Mesendoderm (in vitro differentiated cells): ENCODE measurements around the gene TFPI.
"Not testable (repeated sequence)": the region's sequence is repeated elsewhere in the genome, so short reads cannot be mapped to it uniquely, and the experiment has no call there.

Source experiments
- DNase-seq: peaks from one replicate; pipeline ENCODE4 v3.0.0; 2013
- H2AK5ac ChIP-seq: 2 replicates; pipeline ENCODE4 v1.6.1; 2013; ENCODE audit warnings: low read length, inconsistent platforms
- H2BK120ac ChIP-seq: 2 replicates; pipeline ENCODE4 v1.6.1; 2013; ENCODE audit warnings: low read depth, mild to moderate bottlenecking, low read length, moderate library complexity, mixed read lengths
- H2BK15ac ChIP-seq: replicated peaks from 2 replicates; pipeline ENCODE4 v1.6.1; 2013; ENCODE audit warnings: low read depth, mild to moderate bottlenecking, moderate library complexity
- H2BK5ac ChIP-seq: 2 replicates; pipeline ENCODE4 v1.6.1; 2013; ENCODE audit warnings: low read length, inconsistent platforms
- H3K18ac ChIP-seq: 2 replicates; pipeline ENCODE4 v1.6.1; 2013; ENCODE audit warnings: mild to moderate bottlenecking, low read length, mixed read lengths
- H3K23ac ChIP-seq: one replicate; pipeline ENCODE4 v1.6.1; 2013; ENCODE audit warnings: low read length
- H3K27ac ChIP-seq: 2 replicates; pipeline ENCODE4 v1.5.1; 2013; ENCODE audit warnings: low read depth, mild to moderate bottlenecking, inconsistent platforms, low read length, moderate library complexity
- H3K27me3 ChIP-seq: 2 replicates; pipeline ENCODE4 v1.6.1; 2013; ENCODE audit warnings: low read length, control low read depth, mild to moderate bottlenecking, inconsistent platforms; ENCODE audit not compliant: insufficient read depth, poor library complexity
- H3K36me3 ChIP-seq: 2 replicates; pipeline ENCODE4 v1.6.1; 2013; ENCODE audit warnings: low read length, inconsistent platforms; ENCODE audit not compliant: control insufficient read depth, insufficient read depth
- H3K4ac ChIP-seq: one replicate; pipeline ENCODE4 v1.6.1; 2013; ENCODE audit warnings: low read depth, mild to moderate bottlenecking, low read length, moderate library complexity
- H3K4me1 ChIP-seq: 2 replicates; pipeline ENCODE4 v1.6.1; 2013; ENCODE audit warnings: low read depth, low read length, inconsistent platforms; ENCODE audit not compliant: control insufficient read depth
- H3K4me2 ChIP-seq: 2 replicates; pipeline ENCODE4 v1.6.1; 2013; ENCODE audit warnings: low read length
- H3K4me3 ChIP-seq: 2 replicates; pipeline ENCODE4 v1.5.1; 2013; ENCODE audit warnings: mild to moderate bottlenecking, low read length
- H3K56ac ChIP-seq: one replicate; pipeline ENCODE4 v1.6.1; 2013; ENCODE audit warnings: low read length
- H3K79me1 ChIP-seq: 2 replicates; pipeline ENCODE4 v1.6.1; 2013; ENCODE audit warnings: low read length, inconsistent platforms
- H3K79me2 ChIP-seq: 2 replicates; pipeline ENCODE4 v1.6.1; 2013; ENCODE audit warnings: mild to moderate bottlenecking, low read length; ENCODE audit not compliant: control insufficient read depth, insufficient read depth
- H3K9ac ChIP-seq: 2 replicates; pipeline ENCODE4 v1.6.1; 2013; ENCODE audit warnings: low read length, inconsistent platforms
- H4K5ac ChIP-seq: one replicate; pipeline ENCODE4 v1.6.1; 2013; ENCODE audit warnings: low read length
- H4K8ac ChIP-seq: one replicate; pipeline ENCODE4 v1.6.1; 2013; ENCODE audit warnings: low read depth, mild to moderate bottlenecking, control low read depth, low read length, moderate library complexity
- WGBS: extraction: QIAGEN DNeasy Blood & Tissue Kit; methylation state at CpG from one replicate; pipeline ENCODE4 v1.1.7; 2013; ENCODE audit warnings: low lambda C conversion rate, missing lambda C conversion rate; ENCODE audit not compliant: insufficient coverage; ENCODE audit errors: extremely low coverage; 5-methylcytosine and 5-hydroxymethylcytosine counted together

TFPI gene

DNA sequence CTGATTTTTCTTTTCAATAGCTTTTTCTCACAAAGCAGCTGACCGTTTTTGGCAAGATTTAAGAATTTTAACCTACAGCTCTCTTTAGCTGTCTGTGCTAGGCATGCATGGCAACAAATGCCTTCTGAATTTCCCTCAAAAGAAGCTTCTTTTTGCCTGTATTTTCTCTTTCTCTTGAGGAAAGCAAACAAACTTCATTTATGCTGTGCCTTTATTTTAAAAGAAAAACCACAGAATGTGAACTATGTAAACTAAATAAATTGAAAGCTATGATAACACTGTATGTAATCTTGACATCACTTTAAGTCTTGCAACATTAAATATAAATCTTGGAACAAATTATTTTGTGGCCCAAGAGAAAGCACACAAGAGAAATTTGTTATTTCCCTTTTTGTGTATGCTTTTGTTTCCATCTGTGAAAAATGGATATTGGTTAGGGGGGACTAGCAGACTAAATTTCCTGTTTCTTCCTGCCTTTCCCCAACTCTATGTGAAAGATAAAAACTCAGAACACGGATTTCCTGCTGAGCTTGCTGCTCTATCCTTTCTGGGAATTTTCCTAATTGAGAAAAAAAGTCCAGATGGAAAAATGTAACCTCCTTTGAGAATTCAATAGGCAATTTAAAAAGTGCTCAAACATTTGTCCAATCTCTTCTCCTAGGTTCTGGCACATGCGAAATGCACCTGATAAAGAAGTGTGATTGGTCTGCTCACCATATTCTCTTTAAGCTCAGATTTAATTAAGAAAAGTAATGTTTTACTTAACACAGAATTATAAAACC is 20.9 kb upstream of the TFPI start:
- Histone ChIP-seq H2BK15ac (no peak overlapping the region), H3K4me3 (no peak overlapping the region), H3K4me2 (no peak overlapping the region), H4K8ac (peak overlapping the region; percentile 56), H3K4ac (no peak overlapping the region), H3K56ac (no peak overlapping the region), H2BK5ac (peak overlapping the region; percentile 36), H2AK5ac (no peak overlapping the region), H4K5ac (no peak overlapping the region), H3K4me1 (peaks cover 3% of the 10 kb centered on the region), H3K36me3 (no peaks in the 10 kb centered on the region), H3K79me2 (no peaks in the 10 kb centered on the region), H3K79me1 (no peaks in the 10 kb centered on the region), H2BK120ac (no peak overlapping the region), H3K23ac (no peak overlapping the region), H3K27ac (peak overlapping the region; percentile 68), H3K27me3 (no peaks in the 10 kb centered on the region), H3K18ac (peak overlapping the region; percentile 51), H3K9ac (no peak overlapping the region)
- DNase-seq = peak; percentile 40
- no CpG with 5 or more reads among the region's 3 CpGs for WGBS

DNA sequence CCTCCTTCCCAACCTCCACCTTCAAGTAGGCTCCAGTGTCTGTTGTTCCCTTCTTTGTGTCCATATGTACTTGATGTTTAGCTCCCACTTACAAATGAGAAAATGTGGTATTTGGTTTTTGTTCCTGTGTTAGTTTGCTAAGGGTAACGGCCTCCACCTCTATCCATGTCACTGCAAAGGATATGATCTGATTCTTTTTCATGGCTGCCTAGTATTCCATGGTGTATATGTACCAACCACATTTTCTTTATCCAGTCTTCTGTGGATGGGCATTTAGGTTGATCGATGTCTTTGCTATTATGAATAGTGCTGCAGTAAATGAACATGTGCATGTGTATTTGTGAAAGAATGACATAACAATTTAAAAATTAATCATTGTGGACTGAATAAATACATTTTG is 19.5 kb upstream of the TFPI start:
- Histone ChIP-seq H3K9ac (no peak overlapping the region), H2BK15ac (no peak overlapping the region)

DNA sequence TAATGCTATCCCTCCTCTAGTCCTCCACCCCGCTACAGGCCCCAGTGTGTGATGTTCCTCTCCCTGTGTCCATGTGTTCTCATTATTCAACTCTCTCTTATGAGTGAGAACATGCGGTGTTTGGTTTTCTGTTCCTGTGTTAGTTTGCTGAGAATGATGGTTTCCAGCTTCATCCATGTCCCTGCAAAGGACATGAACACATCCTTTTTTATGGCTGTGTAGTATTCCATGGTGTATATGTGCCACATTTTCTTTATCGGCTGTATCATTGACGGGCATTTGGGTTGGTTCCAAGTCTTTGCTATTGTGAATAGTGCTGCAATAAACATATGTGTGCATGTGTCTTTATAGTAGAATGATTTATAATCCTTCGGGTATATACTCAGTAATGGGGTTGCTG is 17.8 kb upstream of the TFPI start:
- not testable (repeated sequence) for H3K79me1 ChIP-seq, H3K56ac ChIP-seq, H3K9ac ChIP-seq, H2BK15ac ChIP-seq, H3K36me3 ChIP-seq, H3K79me2 ChIP-seq, H3K27me3 ChIP-seq, H3K4me1 ChIP-seq, H2BK120ac ChIP-seq, H3K4me2 ChIP-seq, H4K8ac ChIP-seq, H3K27ac ChIP-seq, DNase-seq, H3K4ac ChIP-seq, H4K5ac ChIP-seq, H2BK5ac ChIP-seq, H3K23ac ChIP-seq, H3K4me3 ChIP-seq, H2AK5ac ChIP-seq, H3K18ac ChIP-seq
- WGBS = no CpG with 5 or more reads among the region's 5 CpGs

More for the DNA sequence above, 19.5 kb upstream of the TFPI start:
- Histone ChIP-seq H3K4me3 (no peak overlapping the region), H2BK5ac (no peak overlapping the region), H3K79me2 (no peaks in the 10 kb centered on the region), H3K27me3 (no peaks in the 10 kb centered on the region), H3K4me1 (peaks cover 3% of the 10 kb centered on the region), H3K36me3 (no peaks in the 10 kb centered on the region), H3K56ac (no peak overlapping the region), H3K79me1 (no peaks in the 10 kb centered on the region), H3K18ac (no peak overlapping the region), H3K4me2 (no peak overlapping the region), H3K23ac (no peak overlapping the region), H3K4ac (no peak overlapping the region), H2BK120ac (no peak overlapping the region), H4K5ac (no peak overlapping the region), H4K8ac (no peak overlapping the region), H3K27ac (no peak overlapping the region), H2AK5ac (no peak overlapping the region)
- no peak for DNase-seq
- WGBS = no CpG with 5 or more reads among the region's 2 CpGs

DNA sequence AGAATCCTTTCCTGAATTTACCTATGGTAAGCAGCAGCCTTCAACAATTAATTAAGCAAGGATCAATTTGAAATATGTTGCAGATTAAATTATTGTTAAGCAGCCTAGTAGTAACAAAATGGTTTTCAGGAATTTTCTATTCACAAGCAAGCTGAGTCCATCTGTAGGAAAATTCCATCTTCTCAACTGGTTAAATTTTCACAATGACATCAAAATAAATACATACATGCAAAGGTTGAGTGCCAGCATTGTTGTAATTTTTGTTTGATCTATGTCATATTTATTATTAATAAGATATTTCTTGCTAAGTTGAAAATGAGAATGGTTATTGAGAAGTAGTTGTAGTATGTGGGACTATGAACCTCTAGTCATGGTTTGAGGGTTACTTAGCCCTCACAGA is 15.3 kb upstream of the TFPI start:
- H3K4me1 ChIP-seq = peaks cover 3% of the 10 kb centered on the region

DNA sequence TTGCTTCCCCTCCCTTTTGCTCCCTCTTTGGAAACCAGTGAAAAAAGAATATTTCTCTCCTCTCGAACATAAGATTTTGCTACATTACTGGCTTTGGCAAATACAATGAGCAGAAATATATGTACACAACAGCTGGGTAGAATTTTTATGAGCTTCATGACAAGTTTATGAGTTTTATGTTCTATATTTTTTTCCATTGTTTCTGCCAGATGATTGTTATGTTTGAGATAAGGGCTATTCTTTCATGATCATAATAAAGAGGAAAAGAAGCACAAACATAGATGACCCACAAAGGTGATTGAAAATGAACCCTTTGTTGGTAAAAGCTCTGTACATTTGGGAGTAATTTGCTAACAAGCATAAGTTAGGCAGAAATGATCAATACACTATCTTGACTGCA is 14.8 kb upstream of the TFPI start:
- H4K8ac ChIP-seq = no peak overlapping the region
- H3K4ac ChIP-seq = no peak overlapping the region
- peak overlapping the region; percentile 14 for H2BK120ac ChIP-seq
- peak overlapping the region; percentile 85 for H2BK15ac ChIP-seq
- no peak overlapping the region for H3K4me2 ChIP-seq
- no peak overlapping the region for H3K23ac ChIP-seq
- peaks cover 3% of the 10 kb centered on the region for H3K4me1 ChIP-seq
- H3K36me3 ChIP-seq = no peaks in the 10 kb centered on the region
- no peak overlapping the region for H4K5ac ChIP-seq
- no peak overlapping the region for H3K56ac ChIP-seq
- no peak overlapping the region for H2BK5ac ChIP-seq
- no peak overlapping the region for H3K27ac ChIP-seq
- H2AK5ac ChIP-seq = no peak overlapping the region
- H3K79me2 ChIP-seq = no peaks in the 10 kb centered on the region
- no peaks in the 10 kb centered on the region for H3K79me1 ChIP-seq
- H3K9ac ChIP-seq = no peak overlapping the region
- H3K27me3 ChIP-seq = no peaks in the 10 kb centered on the region
- no peak for DNase-seq
- H3K4me3 ChIP-seq = no peak overlapping the region
- WGBS = no CpG with 5 or more reads among the region's 1 CpG
- no peak overlapping the region for H3K18ac ChIP-seq

More for the DNA sequence above, 15.3 kb upstream of the TFPI start:
- Histone ChIP-seq H3K56ac (no peak overlapping the region), H3K18ac (no peak overlapping the region), H3K23ac (no peak overlapping the region), H3K9ac (no peak overlapping the region), H2BK15ac (peak overlapping the region; percentile 85), H3K36me3 (no peaks in the 10 kb centered on the region), H2AK5ac (no peak overlapping the region), H3K27ac (no peak overlapping the region), H2BK120ac (peak overlapping the region; percentile 14), H3K4me2 (no peak overlapping the region), H4K5ac (no peak overlapping the region), H3K79me1 (no peaks in the 10 kb centered on the region), H3K4ac (no peak overlapping the region), H2BK5ac (no peak overlapping the region), H4K8ac (no peak overlapping the region), H3K4me3 (no peak overlapping the region), H3K79me2 (no peaks in the 10 kb centered on the region), H3K27me3 (no peaks in the 10 kb centered on the region)
- no peak for DNase-seq

DNA sequence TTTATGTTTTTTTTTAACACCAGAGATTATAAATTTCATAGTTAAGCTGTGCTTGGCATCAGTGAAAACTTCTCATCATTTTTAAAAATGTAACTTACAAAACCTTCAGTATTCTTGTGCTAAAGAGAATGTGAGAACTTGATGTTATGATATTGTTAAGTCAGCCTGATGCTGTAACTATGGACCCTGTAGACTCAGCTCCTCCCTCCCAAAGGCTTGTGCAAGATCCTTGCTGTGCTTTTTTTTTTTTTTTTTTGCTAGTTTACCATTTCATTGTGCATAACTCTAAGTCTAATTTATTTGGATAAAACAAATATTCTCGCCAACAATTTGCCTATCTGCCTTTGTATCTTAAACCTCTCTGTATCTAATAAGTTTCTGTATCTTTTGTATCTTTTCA is 12.9 kb upstream of the TFPI start:
- no peaks in the 10 kb centered on the region for H3K27me3 ChIP-seq
- H3K36me3 ChIP-seq = no peaks in the 10 kb centered on the region
- H2BK5ac ChIP-seq = no peak overlapping the region
- DNase-seq = no peak
- H3K79me2 ChIP-seq = no peaks in the 10 kb centered on the region
- H3K56ac ChIP-seq = no peak overlapping the region
- no peak overlapping the region for H4K8ac ChIP-seq
- no CpG with 5 or more reads among the region's 1 CpG for WGBS
- no peak overlapping the region for H3K18ac ChIP-seq
- no peak overlapping the region for H3K27ac ChIP-seq
- no peak overlapping the region for H3K23ac ChIP-seq
- no peak overlapping the region for H2BK15ac ChIP-seq
- no peak overlapping the region for H3K9ac ChIP-seq
- no peak overlapping the region for H3K4me2 ChIP-seq
- no peak overlapping the region for H4K5ac ChIP-seq
- no peak overlapping the region for H3K4me3 ChIP-seq
- no peak overlapping the region for H3K4ac ChIP-seq
- no peaks in the 10 kb centered on the region for H3K79me1 ChIP-seq
- H2AK5ac ChIP-seq = no peak overlapping the region
- no peak overlapping the region for H2BK120ac ChIP-seq
- H3K4me1 ChIP-seq = peaks cover 3% of the 10 kb centered on the region
